Lower lobe of right lung (tissue), 2 donors: Measurements from ENCODE around the gene SMIM23. TPM values are rescaled to one million over a fixed set of nuclear protein-coding genes. Genes with fewer than 3 reads are reported as not detected.

Experiments used
- ATAC-seq, 2 donors: fragments of 200-7000 bp; cut with Tn5 transposase; one replicate each; pipeline ENCODE4 v1.9.1; 2020 to 2022; ENCODE audit warnings: mild to moderate bottlenecking in 2 of 2, moderate library complexity in 2 of 2
- DNase-seq: peaks from one replicate; pipeline ENCODE4 v3.0.0-alpha.2; 2020
- H3K27ac ChIP-seq: fragments of 200-600 bp; one replicate; pipeline ENCODE4 v1.8.0; 2022
- H3K27me3 ChIP-seq: fragments of 200-600 bp; one replicate; pipeline ENCODE4 v1.8.0; 2022; ENCODE audit warnings: low read depth
- H3K36me3 ChIP-seq: fragments of 200-600 bp; one replicate; pipeline ENCODE4 v1.8.0; 2022; ENCODE audit warnings: mild to moderate bottlenecking
- H3K4me1 ChIP-seq: fragments of 200-600 bp; one replicate; pipeline ENCODE4 v1.8.0; 2022
- H3K4me3 ChIP-seq: fragments of 200-600 bp; one replicate; pipeline ENCODE4 v1.8.0; 2022; ENCODE audit warnings: mild to moderate bottlenecking
- H3K9me3 ChIP-seq: fragments of 200-600 bp; one replicate; pipeline ENCODE4 v1.8.0; 2022
- CTCF ChIP-seq: fragments of 200-600 bp; IDR thresholded peaks from one replicate; pipeline ENCODE4 v1.8.0; 2022; ENCODE audit warnings: antibody characterized with exemption, mild to moderate bottlenecking
- intact Hi-C: fragments of 100-400 bp; cut with DNase I; formaldehyde crosslinking; loops from one replicate; pipeline ENCODE4 v1.11.0; 2022
- total RNA-seq: library from RNA; stranded (reverse); fragmentation: NEBNext Ultra II Directional; extraction: Animal tissue kit (Norgen Biotek cat#: 25700); gene quantifications from one replicate; pipeline ENCODE4 v1.2.1, GENCODE V29; 2021
- donor health status: DM: no; HTN: yes; CAD: no; lungs with severe emphysema.

The SMIM23 gene
- total RNA-seq, 1 donor from 2014 or later, result not detected

GRCh38 chr5:171806976-171807747 is 21.5 kb downstream of the SMIM23 start:
- Histone ChIP-seq H3K27ac (no peak overlapping the region), H3K36me3 (no peaks in the 10 kb centered on the region), H3K4me1 (no peaks in the 10 kb centered on the region), H3K9me3 (no peaks in the 10 kb centered on the region), H3K4me3 (no peak overlapping the region), H3K27me3 (peaks cover 9% of the 10 kb centered on the region)
- no peak for DNase-seq
- TF ChIP-seq CTCF, result no peak
- intact Hi-C loops, result no loop called here
- no peak for ATAC-seq

- H3K9me3 ChIP-seq, result no peaks in the 10 kb centered on the region
- TF ChIP-seq CTCF, result no peak
- no peaks in the 10 kb centered on the region for H3K4me1 ChIP-seq
- DNase-seq (no peak), ATAC-seq (no peak)
- peaks cover 9% of the 10 kb centered on the region for H3K27me3 ChIP-seq
- no peak overlapping the region for H3K27ac ChIP-seq
- H3K4me3 ChIP-seq, result no peak overlapping the region
- H3K36me3 ChIP-seq, result no peaks in the 10 kb centered on the region
- intact Hi-C loops, result no loop called here
These were observed 22.8 kb downstream of the SMIM23 start for GRCh38 chr5:171808453-171808852.

- intact Hi-C loops, result no loop called here
- TF ChIP-seq CTCF, result no peak
- Histone ChIP-seq H3K4me3 (no peak overlapping the region), H3K27me3 (peaks cover 5% of the 10 kb centered on the region), H3K36me3 (no peaks in the 10 kb centered on the region), H3K27ac (no peak overlapping the region), H3K4me1 (no peaks in the 10 kb centered on the region), H3K9me3 (no peaks in the 10 kb centered on the region)
- no peak for DNase-seq
- ATAC-seq, result no peak
These were observed 23.3 kb downstream of the SMIM23 start for GRCh38 chr5:171808951-171809350.

- no peaks in the 10 kb centered on the region for H3K9me3 ChIP-seq
These were observed 24.6 kb downstream of the SMIM23 start for GRCh38 chr5:171810227-171810626.

GRCh38 chr5:171813270-171813669 is 27.7 kb downstream of the SMIM23 start:
- TF ChIP-seq CTCF, result no peak
- Histone ChIP-seq H3K27me3 (no peaks in the 10 kb centered on the region), H3K27ac (no peak overlapping the region), H3K4me1 (peaks cover 5% of the 10 kb centered on the region), H3K9me3 (no peaks in the 10 kb centered on the region), H3K4me3 (no peak overlapping the region), H3K36me3 (no peaks in the 10 kb centered on the region)
- ATAC-seq, result no peak
- intact Hi-C loops, result no loop called here
- DNase-seq, result no peak

More at GRCh38 chr5:171810227-171810626, 24.6 kb downstream of the SMIM23 start:
- no peak for TF ChIP-seq CTCF
- intact Hi-C loops, result no loop called here
- Histone ChIP-seq H3K36me3 (no peaks in the 10 kb centered on the region), H3K27ac (no peak overlapping the region), H3K4me1 (peaks cover 5% of the 10 kb centered on the region), H3K27me3 (peaks cover 5% of the 10 kb centered on the region), H3K4me3 (no peak overlapping the region)
- DNase-seq, result no peak
- no peak for ATAC-seq
